ENCODE results near the gene TESK2.

TESK2 gene

GRCh38 chr1:45340816-45341466 lies 150.0 kb downstream of the TESK2 start:
- no peak for FAIRE-seq
- no peak for DNase-seq (ENCODE audit: low spot score)

GRCh38 chr1:45339789-45340558 lies 151.0 kb downstream of the TESK2 start, which contains the start of the genes MUTYH and TOE1:
MUTYH (minus strand) TSS chr1:45340440; CDS start chr1:45334505, 5,935 bp downstream.
TOE1 (plus strand) TSS chr1:45340170; CDS start chr1:45340253, 83 bp downstream.
- peak; percentile 78 for FAIRE-seq

GRCh38 chr1:45337630-45338325 lies 153.2 kb downstream of the TESK2 start:
- FAIRE-seq = no peak
- peak; percentile 33 for DNase-seq (ENCODE audit: low spot score)

More at GRCh38 chr1:45339789-45340558, 151.0 kb downstream of the TESK2 start, which contains the start of the genes MUTYH and TOE1:
- DNase-seq (ENCODE audit: low spot score) = peak; percentile 89

GRCh38 chr1:45335855-45336324 lies 155.1 kb downstream of the TESK2 start:
- DNase-seq (ENCODE audit: low spot score) = no peak
- no peak for FAIRE-seq

- FAIRE-seq (no peak), DNase-seq (ENCODE audit: low spot score) (no peak)
Observed at GRCh38 chr1:45334308-45335245, 156.4 kb downstream of the TESK2 start.

- FAIRE-seq (no peak), DNase-seq (ENCODE audit: low spot score) (no peak)
Observed at GRCh38 chr1:45332346-45332720, 158.6 kb downstream of the TESK2 start.

GRCh38 chr1:45331436-45332345 lies 159.3 kb downstream of the TESK2 start:
- no peak for DNase-seq (ENCODE audit: low spot score)
- no peak for FAIRE-seq

GRCh38 chr1:45329445-45329844 lies 161.5 kb downstream of the TESK2 start:
- no peak for DNase-seq (ENCODE audit: low spot score)
- FAIRE-seq = no peak

- FAIRE-seq (no peak), DNase-seq (ENCODE audit: low spot score) (no peak)
Observed at GRCh38 chr1:45328680-45329079, 162.3 kb downstream of the TESK2 start.

- DNase-seq (ENCODE audit: low spot score) (no peak), FAIRE-seq (no peak)
Observed at GRCh38 chr1:45327644-45328515, 163.1 kb downstream of the TESK2 start.

GRCh38 chr1:45326627-45327623 lies 164.0 kb downstream of the TESK2 start, which contains the start of gene HPDL:
HPDL (plus strand) TSS chr1:45326895; CDS start chr1:45327149, 254 bp downstream.
- no peak for FAIRE-seq

GRCh38 chr1:45325851-45326506 lies 165.0 kb downstream of the TESK2 start:
- no peak for DNase-seq (ENCODE audit: low spot score)

More at GRCh38 chr1:45326627-45327623, 164.0 kb downstream of the TESK2 start, which contains the start of gene HPDL:
- DNase-seq (ENCODE audit: low spot score) = no peak

GRCh38 chr1:45322486-45323040 lies 168.4 kb downstream of the TESK2 start:
- DNase-seq (ENCODE audit: low spot score) = no peak
- no peak for FAIRE-seq

More at GRCh38 chr1:45325851-45326506, 165.0 kb downstream of the TESK2 start:
- FAIRE-seq = no peak

- DNase-seq (ENCODE audit: low spot score) = no peak
- no peak for FAIRE-seq
Observed at GRCh38 chr1:45321444-45321843, 169.5 kb downstream of the TESK2 start.

GRCh38 chr1:45319761-45320160 lies 171.2 kb downstream of the TESK2 start:
- no peak for DNase-seq (ENCODE audit: low spot score)
- no peak for FAIRE-seq

GRCh38 chr1:45317166-45317565 lies 173.8 kb downstream of the TESK2 start:
- no peak for FAIRE-seq
- no peak for DNase-seq (ENCODE audit: low spot score)
